ENCODE measurements around the gene AQP1.

DNA sequence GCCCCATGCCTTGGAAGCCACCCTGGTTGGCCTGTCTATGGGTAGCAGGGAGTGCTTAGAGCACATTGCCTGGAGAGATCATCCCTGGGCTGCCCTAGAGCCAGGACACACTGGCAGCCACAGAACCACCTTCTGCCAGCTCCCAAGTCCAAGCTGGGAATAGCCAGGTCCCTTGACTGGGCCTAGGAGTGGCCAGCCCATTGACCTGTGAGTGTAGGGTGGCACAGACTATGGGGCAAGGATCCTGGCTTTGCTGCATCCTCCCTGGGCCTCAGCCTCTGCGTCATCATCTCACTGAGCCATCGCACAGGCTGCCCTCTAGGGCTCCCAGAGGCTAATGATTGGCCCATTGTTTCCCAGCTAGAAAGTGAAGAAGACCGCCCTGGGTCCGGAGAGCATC lies 7.0 kb downstream of the AQP1 start:
- no peak for TF ChIP-seq YY1 (IDR thresholded peaks at IDR 0.05; ENCODE audit: insufficient read depth, insufficient replicate concordance, low read depth, low read length)
- no peak for TF ChIP-seq POLR2AphosphoS2 (IDR thresholded peaks at IDR 0.05; ENCODE audit: low read depth, low read length)
- TF ChIP-seq, protein P1, sequence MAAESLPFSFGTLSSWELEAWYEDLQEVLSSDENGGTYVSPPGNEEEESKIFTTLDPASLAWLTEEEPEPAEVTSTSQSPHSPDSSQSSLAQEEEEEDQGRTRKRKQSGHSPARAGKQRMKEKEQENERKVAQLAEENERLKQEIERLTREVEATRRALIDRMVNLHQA (CRISPR knock-in tag; IDR thresholded peaks at IDR 0.05) = no peak
- TF ChIP-seq SIN3A (IDR thresholded peaks at IDR 0.05; ENCODE audit: borderline replicate concordance, low read depth, low read length) = no peak
- no peak for TF ChIP-seq ZSCAN20 (CRISPR knock-in tag; IDR thresholded peaks at IDR 0.05; ENCODE audit: borderline replicate concordance)
- TF ChIP-seq, protein P2, sequence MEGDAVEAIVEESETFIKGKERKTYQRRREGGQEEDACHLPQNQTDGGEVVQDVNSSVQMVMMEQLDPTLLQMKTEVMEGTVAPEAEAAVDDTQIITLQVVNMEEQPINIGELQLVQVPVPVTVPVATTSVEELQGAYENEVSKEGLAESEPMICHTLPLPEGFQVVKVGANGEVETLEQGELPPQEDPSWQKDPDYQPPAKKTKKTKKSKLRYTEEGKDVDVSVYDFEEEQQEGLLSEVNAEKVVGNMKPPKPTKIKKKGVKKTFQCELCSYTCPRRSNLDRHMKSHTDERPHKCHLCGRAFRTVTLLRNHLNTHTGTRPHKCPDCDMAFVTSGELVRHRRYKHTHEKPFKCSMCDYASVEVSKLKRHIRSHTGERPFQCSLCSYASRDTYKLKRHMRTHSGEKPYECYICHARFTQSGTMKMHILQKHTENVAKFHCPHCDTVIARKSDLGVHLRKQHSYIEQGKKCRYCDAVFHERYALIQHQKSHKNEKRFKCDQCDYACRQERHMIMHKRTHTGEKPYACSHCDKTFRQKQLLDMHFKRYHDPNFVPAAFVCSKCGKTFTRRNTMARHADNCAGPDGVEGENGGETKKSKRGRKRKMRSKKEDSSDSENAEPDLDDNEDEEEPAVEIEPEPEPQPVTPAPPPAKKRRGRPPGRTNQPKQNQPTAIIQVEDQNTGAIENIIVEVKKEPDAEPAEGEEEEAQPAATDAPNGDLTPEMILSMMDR (CRISPR knock-in tag; IDR thresholded peaks at IDR 0.05) = no peak
- TF ChIP-seq CHD2 (IDR thresholded peaks at IDR 0.05; ENCODE audit: low read depth, low read length) = no peak
- TF ChIP-seq, protein P3, sequence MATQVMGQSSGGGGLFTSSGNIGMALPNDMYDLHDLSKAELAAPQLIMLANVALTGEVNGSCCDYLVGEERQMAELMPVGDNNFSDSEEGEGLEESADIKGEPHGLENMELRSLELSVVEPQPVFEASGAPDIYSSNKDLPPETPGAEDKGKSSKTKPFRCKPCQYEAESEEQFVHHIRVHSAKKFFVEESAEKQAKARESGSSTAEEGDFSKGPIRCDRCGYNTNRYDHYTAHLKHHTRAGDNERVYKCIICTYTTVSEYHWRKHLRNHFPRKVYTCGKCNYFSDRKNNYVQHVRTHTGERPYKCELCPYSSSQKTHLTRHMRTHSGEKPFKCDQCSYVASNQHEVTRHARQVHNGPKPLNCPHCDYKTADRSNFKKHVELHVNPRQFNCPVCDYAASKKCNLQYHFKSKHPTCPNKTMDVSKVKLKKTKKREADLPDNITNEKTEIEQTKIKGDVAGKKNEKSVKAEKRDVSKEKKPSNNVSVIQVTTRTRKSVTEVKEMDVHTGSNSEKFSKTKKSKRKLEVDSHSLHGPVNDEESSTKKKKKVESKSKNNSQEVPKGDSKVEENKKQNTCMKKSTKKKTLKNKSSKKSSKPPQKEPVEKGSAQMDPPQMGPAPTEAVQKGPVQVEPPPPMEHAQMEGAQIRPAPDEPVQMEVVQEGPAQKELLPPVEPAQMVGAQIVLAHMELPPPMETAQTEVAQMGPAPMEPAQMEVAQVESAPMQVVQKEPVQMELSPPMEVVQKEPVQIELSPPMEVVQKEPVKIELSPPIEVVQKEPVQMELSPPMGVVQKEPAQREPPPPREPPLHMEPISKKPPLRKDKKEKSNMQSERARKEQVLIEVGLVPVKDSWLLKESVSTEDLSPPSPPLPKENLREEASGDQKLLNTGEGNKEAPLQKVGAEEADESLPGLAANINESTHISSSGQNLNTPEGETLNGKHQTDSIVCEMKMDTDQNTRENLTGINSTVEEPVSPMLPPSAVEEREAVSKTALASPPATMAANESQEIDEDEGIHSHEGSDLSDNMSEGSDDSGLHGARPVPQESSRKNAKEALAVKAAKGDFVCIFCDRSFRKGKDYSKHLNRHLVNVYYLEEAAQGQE (IDR thresholded peaks at IDR 0.05; ENCODE audit: borderline replicate concordance in 1 of 2, low read depth in 1 of 2, low read length in 2 of 2) = no peak
- TF ChIP-seq MXI1 (IDR thresholded peaks at IDR 0.05; ENCODE audit: borderline replicate concordance, low read depth, low read length) = no peak
- TF ChIP-seq PHF20 (CRISPR knock-in tag; IDR thresholded peaks at IDR 0.05) = no peak
- no peak for TF ChIP-seq ZNF354B (CRISPR knock-in tag; IDR thresholded peaks at IDR 0.05)
- no peak for TF ChIP-seq MAFG (CRISPR knock-in tag; IDR thresholded peaks at IDR 0.05)
- TF ChIP-seq, protein P4, sequence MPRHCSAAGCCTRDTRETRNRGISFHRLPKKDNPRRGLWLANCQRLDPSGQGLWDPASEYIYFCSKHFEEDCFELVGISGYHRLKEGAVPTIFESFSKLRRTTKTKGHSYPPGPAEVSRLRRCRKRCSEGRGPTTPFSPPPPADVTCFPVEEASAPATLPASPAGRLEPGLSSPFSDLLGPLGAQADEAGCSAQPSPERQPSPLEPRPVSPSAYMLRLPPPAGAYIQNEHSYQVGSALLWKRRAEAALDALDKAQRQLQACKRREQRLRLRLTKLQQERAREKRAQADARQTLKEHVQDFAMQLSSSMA (CRISPR knock-in tag; IDR thresholded peaks at IDR 0.05) = no peak
